Left lung (tissue), 10 donors: Measurements from ENCODE around the gene GPR78. TPM values are rescaled to one million over a fixed set of nuclear protein-coding genes. Genes with fewer than 3 reads are reported as not detected.
A peak's percentile ranks its signal among the peaks of the same experiment; 100 is the strongest.

Experiments
- ATAC-seq: fragments of 200-7000 bp; cut with Tn5 transposase; one replicate; pipeline ENCODE4 v1.9.1; 2020; ENCODE audit warnings: moderate library complexity
- DNase-seq, 4 donors: peaks; one replicate each; pipeline ENCODE4 v3.0.0-alpha.2; 2013 to 2020
- H3K27ac ChIP-seq, 2 donors: fragments of 200-600 bp; sonication (generic) in 1 of 2; one replicate each; pipeline versions ENCODE4 v1.5.0 to v1.8.0; 2020 to 2021
- H3K27me3 ChIP-seq, 2 donors: fragments of 200-600 bp; sonication (generic) in 1 of 2; one replicate each; pipeline versions ENCODE4 v1.5.0 to v1.8.0; 2020 to 2021
- H3K36me3 ChIP-seq, 2 donors: fragments of 200-600 bp; sonication (generic) in 1 of 2; one replicate each; pipeline versions ENCODE4 v1.5.0 to v1.8.0; 2020 to 2021
- H3K4me1 ChIP-seq, 2 donors: fragments of 200-600 bp; one replicate each; pipeline ENCODE4 v1.8.0; 2021
- H3K4me3 ChIP-seq, 2 donors: fragments of 200-600 bp; sonication (generic) in 1 of 2; one replicate each; pipeline versions ENCODE4 v1.5.0 to v1.8.0; 2020 to 2021; ENCODE audit warnings: mild to moderate bottlenecking in 1 of 2
- H3K9me3 ChIP-seq, 2 donors: fragments of 200-600 bp; sonication (generic) in 1 of 2; one replicate each; pipeline versions ENCODE4 v1.5.0 to v1.8.0; 2020 to 2021
- intact Hi-C, 2 donors: fragments of 100-400 bp; cut with DNase I; formaldehyde crosslinking; loops; one replicate each; pipeline versions ENCODE4 v1.11.2 to v1.14.2; 2022
- polyA plus RNA-seq, 6 donors: library from polyadenylated mRNA; unstranded; fragments of 120-200 nt; gene quantifications; one replicate each; pipeline ENCODE4 v1.2.1, GENCODE V29; 2013; ENCODE audit not compliant: insufficient read length in 6 of 6
- total RNA-seq, 2 donors: library from RNA; stranded (reverse); fragmentation: NEBNext Ultra II Directional; extraction: Animal tissue kit (Norgen Biotek cat#: 25700); gene quantifications; one replicate each; pipeline ENCODE4 v1.2.1, GENCODE V29; 2021
- TF ChIP-seq, protein P1 (sequence below), 2 donors: fragments of 200-600 bp; sonication (generic) in 1 of 2; IDR thresholded peaks; one replicate each; pipeline versions ENCODE4 v1.5.0 to v1.8.0; 2021; ENCODE audit warnings: antibody characterized with exemption in 2 of 2
- donor health status: DM: no; HTN: yes; CAD: no.
- donor health status: DM: no; HTN: no; CAD: no.

The GPR78 gene
- total and polyA plus RNA-seq, 8 donors = 0.07 to 0.67 (median 0.11) TPM

DNA sequence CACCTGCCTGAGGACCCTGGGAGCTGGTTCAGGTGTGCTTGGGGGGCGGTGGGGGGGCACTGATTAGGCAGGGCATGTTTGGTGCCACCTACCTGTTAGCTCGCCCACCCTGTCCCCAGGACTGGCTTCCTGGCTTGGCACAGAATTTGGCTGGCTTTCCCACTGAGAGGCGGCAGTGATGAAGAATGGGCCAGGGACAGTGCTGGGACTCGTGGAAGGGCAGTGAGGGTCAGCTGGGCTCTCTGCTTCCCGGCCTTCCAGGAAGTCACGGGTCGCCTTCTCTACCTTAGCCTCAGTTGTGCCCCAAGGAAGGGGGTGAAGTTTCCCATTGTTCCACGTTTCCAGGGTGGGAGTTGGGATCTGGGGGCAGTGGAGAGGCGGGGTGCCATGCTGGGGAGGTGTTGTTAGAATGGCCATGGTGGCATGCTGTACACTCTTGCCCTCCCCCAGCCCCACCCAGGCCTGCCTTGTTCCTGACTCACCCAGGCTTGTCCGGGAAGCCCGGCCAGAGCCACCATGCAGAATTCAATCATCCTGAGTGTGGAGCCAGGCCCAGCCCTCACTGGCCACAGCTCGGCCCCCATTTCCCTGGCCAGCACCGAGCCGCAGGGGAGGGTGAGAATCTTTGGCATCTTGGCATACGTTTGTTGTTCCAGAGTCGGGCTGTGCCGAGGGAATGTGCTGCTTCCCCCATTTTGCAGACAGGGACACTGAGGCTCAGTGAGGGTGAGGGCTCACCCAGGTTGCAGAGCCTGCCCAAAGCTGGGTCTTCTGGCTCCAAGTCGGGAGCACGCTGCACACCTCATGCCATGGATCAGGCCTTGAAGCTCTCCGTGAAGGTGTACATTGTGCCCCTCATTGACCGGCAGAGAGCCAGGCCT is 21.9 kb upstream of the GPR78 start:
- Histone ChIP-seq H3K36me3 (no peaks in the 10 kb centered on the region), H3K27me3 (no peaks in the 10 kb centered on the region), H3K27ac (no peak overlapping the region), H3K4me1 (no peaks in the 10 kb centered on the region), H3K4me3 (no peak overlapping the region), H3K9me3 (no peaks in the 10 kb centered on the region)
- TF ChIP-seq, protein P1, sequence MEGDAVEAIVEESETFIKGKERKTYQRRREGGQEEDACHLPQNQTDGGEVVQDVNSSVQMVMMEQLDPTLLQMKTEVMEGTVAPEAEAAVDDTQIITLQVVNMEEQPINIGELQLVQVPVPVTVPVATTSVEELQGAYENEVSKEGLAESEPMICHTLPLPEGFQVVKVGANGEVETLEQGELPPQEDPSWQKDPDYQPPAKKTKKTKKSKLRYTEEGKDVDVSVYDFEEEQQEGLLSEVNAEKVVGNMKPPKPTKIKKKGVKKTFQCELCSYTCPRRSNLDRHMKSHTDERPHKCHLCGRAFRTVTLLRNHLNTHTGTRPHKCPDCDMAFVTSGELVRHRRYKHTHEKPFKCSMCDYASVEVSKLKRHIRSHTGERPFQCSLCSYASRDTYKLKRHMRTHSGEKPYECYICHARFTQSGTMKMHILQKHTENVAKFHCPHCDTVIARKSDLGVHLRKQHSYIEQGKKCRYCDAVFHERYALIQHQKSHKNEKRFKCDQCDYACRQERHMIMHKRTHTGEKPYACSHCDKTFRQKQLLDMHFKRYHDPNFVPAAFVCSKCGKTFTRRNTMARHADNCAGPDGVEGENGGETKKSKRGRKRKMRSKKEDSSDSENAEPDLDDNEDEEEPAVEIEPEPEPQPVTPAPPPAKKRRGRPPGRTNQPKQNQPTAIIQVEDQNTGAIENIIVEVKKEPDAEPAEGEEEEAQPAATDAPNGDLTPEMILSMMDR (IDR thresholded peaks at IDR 0.05) = no peak
- ATAC-seq (no peak), DNase-seq (no peak)
- intact Hi-C loops = no loop called here

GRCh38 chr4:8559011-8559410 is 21.2 kb upstream of the GPR78 start:
- TF ChIP-seq, protein P1 (IDR thresholded peaks at IDR 0.05) = no peak
- Histone ChIP-seq H3K9me3 (no peaks in the 10 kb centered on the region), H3K36me3 (no peaks in the 10 kb centered on the region), H3K4me1 (no peaks in the 10 kb centered on the region), H3K27me3 (no peaks in the 10 kb centered on the region), H3K27ac (no peak overlapping the region), H3K4me3 (no peak overlapping the region)
- intact Hi-C loops = no loop called here
- DNase-seq (no peak), ATAC-seq (no peak)

- H3K4me1 ChIP-seq = no peaks in the 10 kb centered on the region
- intact Hi-C loops = no loop called here
- no peak for ATAC-seq
- H3K36me3 ChIP-seq = no peaks in the 10 kb centered on the region
- no peak overlapping the region for H3K4me3 ChIP-seq
- H3K27me3 ChIP-seq = no peaks in the 10 kb centered on the region
- H3K9me3 ChIP-seq = no peaks in the 10 kb centered on the region
- DNase-seq = no peak
- TF ChIP-seq, protein P1 (IDR thresholded peaks at IDR 0.05) = no peak
- H3K27ac ChIP-seq = no peak overlapping the region
Observed at GRCh38 chr4:8559524-8560264, 20.5 kb upstream of the GPR78 start.

DNA sequence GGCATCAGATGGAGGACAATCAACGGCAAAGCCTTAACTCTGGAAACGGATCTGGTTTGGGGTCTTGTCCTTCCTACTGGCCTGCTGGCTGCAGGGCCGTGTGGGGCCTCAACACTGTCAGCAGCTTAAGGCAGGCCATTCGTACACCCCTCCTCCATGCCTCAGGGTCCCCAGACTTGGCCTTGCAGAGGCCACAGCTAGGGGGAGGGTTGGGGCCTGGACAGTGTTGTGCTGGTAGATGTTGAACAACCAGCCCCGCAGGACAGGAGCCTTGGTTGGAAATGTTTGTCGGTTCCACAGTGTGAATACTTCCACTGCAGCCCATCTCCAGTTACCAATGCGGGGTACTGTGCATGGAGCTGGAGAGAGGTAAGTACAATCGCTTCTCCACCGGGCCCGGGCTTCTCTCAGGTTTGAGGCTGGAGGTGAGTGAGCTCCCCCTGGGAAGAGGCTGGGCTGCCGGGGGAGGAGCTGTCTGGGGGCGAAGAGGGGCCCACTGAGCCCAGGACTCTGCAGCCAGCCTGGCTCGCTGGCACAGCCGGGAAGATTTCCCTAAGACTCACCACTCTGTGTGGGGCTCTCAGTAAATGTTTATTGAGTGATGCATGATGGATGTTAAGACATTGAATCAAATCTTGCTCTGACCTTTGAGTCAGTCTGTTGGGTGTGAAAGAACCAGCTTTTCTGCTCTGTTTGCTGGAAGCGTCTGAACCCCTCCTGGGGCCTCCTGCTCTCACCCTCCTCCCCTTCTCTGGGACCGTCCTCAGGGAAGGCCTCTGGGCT is 19.7 kb upstream of the GPR78 start:
- H3K27me3 ChIP-seq = no peaks in the 10 kb centered on the region
- no peak overlapping the region for H3K27ac ChIP-seq
- H3K36me3 ChIP-seq = no peaks in the 10 kb centered on the region
- no peak overlapping the region for H3K4me3 ChIP-seq
- H3K4me1 ChIP-seq = no peaks in the 10 kb centered on the region
- no peaks in the 10 kb centered on the region for H3K9me3 ChIP-seq
- TF ChIP-seq, protein P1 (IDR thresholded peaks at IDR 0.05) = no peak
- intact Hi-C loops = no loop called here
- peak in 1 of 4 donors; percentile 75 for DNase-seq
- ATAC-seq = no peak
